Activated naive CD4-positive, alpha-beta T cell treated with anti-CD3 and anti-CD28 coated beads, Interleukin-2, amount 50 U/mL, for 72 hours (primary cell): ENCODE data around the gene PTPN3. TPM values are rescaled to one million over a fixed set of nuclear protein-coding genes. Genes with fewer than 3 reads are reported as not detected.

Experiments used
- ATAC-seq, 2 donors: fragments of 150-1000 bp; cut with Tn5 transposase; 2 replicates each; pipeline ENCODE4 v1.10.0; 2021; ENCODE audit warnings: mild to moderate bottlenecking in 2 of 2, moderate library complexity in 2 of 2
- DNase-seq, 2 donors: peaks; one replicate each; pipeline ENCODE4 v3.0.0; 2021 to 2022; ENCODE audit warnings: low spot score in 2 of 2
- H3K27ac Mint-ChIP-seq, 2 donors: one replicate each; pipeline ENCODE4 v1.8.0; 2022; ENCODE audit warnings: mild to moderate bottlenecking in 2 of 2, mixed read lengths in 2 of 2
- H3K36me3 Mint-ChIP-seq, 2 donors: one replicate each; pipeline ENCODE4 v1.8.0; 2022; ENCODE audit warnings: mixed read lengths in 2 of 2
- H3K9me3 Mint-ChIP-seq, 2 donors: one replicate each; pipeline ENCODE4 v1.8.0; 2022; ENCODE audit warnings: mixed read lengths in 2 of 2
- total RNA-seq, 2 donors: library from RNA; stranded (reverse); gene quantifications; one replicate each; pipeline ENCODE4 v1.2.3, GENCODE V29; 2022

Gene PTPN3
- total RNA-seq, 2 donors from 2014 or later: 0.80 to 0.99 TPM

- H3K36me3 Mint-ChIP-seq: no peaks in the 10 kb centered on the region
- H3K27ac Mint-ChIP-seq: no peak overlapping the region
- DNase-seq (no peak), ATAC-seq (no peak)
- no peaks in the 10 kb centered on the region for H3K9me3 Mint-ChIP-seq
These were observed 48.9 kb downstream of the PTPN3 start for GRCh38 chr9:109449036-109449798.

GRCh38 chr9:109448223-109448622 lies 49.9 kb downstream of the PTPN3 start:
- DNase-seq (no peak), ATAC-seq (peak in 1 of 2 donors; percentile 54)
- Mint-ChIP-seq H3K9me3 (no peaks in the 10 kb centered on the region), H3K27ac (no peak overlapping the region), H3K36me3 (no peaks in the 10 kb centered on the region)

GRCh38 chr9:109447329-109448076 lies 50.6 kb downstream of the PTPN3 start:
- ATAC-seq (peak; percentile 65 to 82), DNase-seq (no peak)
- H3K36me3 Mint-ChIP-seq: no peaks in the 10 kb centered on the region
- H3K9me3 Mint-ChIP-seq: no peaks in the 10 kb centered on the region
- H3K27ac Mint-ChIP-seq: peak overlapping the region in 1 of 2 donors; percentile 58

GRCh38 chr9:109444771-109445320 lies 53.3 kb downstream of the PTPN3 start:
- DNase-seq (no peak), ATAC-seq (no peak)
- no peaks in the 10 kb centered on the region for H3K36me3 Mint-ChIP-seq
- H3K9me3 Mint-ChIP-seq: no peaks in the 10 kb centered on the region
- H3K27ac Mint-ChIP-seq: no peak overlapping the region

GRCh38 chr9:109442716-109443115 lies 55.4 kb downstream of the PTPN3 start:
- ATAC-seq (no peak), DNase-seq (no peak)
- H3K36me3 Mint-ChIP-seq: no peaks in the 10 kb centered on the region
- H3K27ac Mint-ChIP-seq: no peak overlapping the region
- H3K9me3 Mint-ChIP-seq: no peaks in the 10 kb centered on the region

GRCh38 chr9:109441296-109441695 lies 56.8 kb downstream of the PTPN3 start:
- no peak for ATAC-seq
- Mint-ChIP-seq H3K9me3 (no peaks in the 10 kb centered on the region), H3K36me3 (no peaks in the 10 kb centered on the region), H3K27ac (no peak overlapping the region)
- no peak for DNase-seq

GRCh38 chr9:109440797-109441287 lies 57.3 kb downstream of the PTPN3 start:
- ATAC-seq: peak; percentile 86 to 98
- Mint-ChIP-seq H3K9me3 (no peaks in the 10 kb centered on the region), H3K27ac (peak overlapping the region in 1 of 2 donors; percentile 38), H3K36me3 (no peaks in the 10 kb centered on the region)
- peak in 1 of 2 donors; percentile 60 for DNase-seq

GRCh38 chr9:109440117-109440515 lies 58.0 kb downstream of the PTPN3 start:
- peak in 1 of 2 donors; percentile 51 for ATAC-seq
- H3K27ac Mint-ChIP-seq: peak overlapping the region; percentile 29 to 38
- no peak for DNase-seq
- no peaks in the 10 kb centered on the region for H3K9me3 Mint-ChIP-seq
- no peaks in the 10 kb centered on the region for H3K36me3 Mint-ChIP-seq

GRCh38 chr9:109439378-109440116 lies 58.6 kb downstream of the PTPN3 start:
- Mint-ChIP-seq H3K9me3 (no peaks in the 10 kb centered on the region), H3K27ac (peak overlapping the region; percentile 29 to 38), H3K36me3 (no peaks in the 10 kb centered on the region)
- ATAC-seq (no peak), DNase-seq (no peak)

- Mint-ChIP-seq H3K36me3 (no peaks in the 10 kb centered on the region), H3K9me3 (no peaks in the 10 kb centered on the region), H3K27ac (no peak overlapping the region)
- no peak for ATAC-seq
- no peak for DNase-seq
These were observed 60.8 kb downstream of the PTPN3 start for GRCh38 chr9:109437286-109437685.

- ATAC-seq (no peak), DNase-seq (no peak)
- H3K36me3 Mint-ChIP-seq: no peaks in the 10 kb centered on the region
- H3K9me3 Mint-ChIP-seq: no peaks in the 10 kb centered on the region
- H3K27ac Mint-ChIP-seq: no peak overlapping the region
These were observed 62.0 kb downstream of the PTPN3 start for GRCh38 chr9:109436071-109436470.

GRCh38 chr9:109433476-109433875 lies 64.6 kb downstream of the PTPN3 start:
- no peaks in the 10 kb centered on the region for H3K9me3 Mint-ChIP-seq
- DNase-seq: no peak
- no peak overlapping the region for H3K27ac Mint-ChIP-seq

GRCh38 chr9:109430231-109430630 lies 67.9 kb downstream of the PTPN3 start:
- DNase-seq: no peak
- no peaks in the 10 kb centered on the region for H3K9me3 Mint-ChIP-seq
- no peaks in the 10 kb centered on the region for H3K36me3 Mint-ChIP-seq

More at GRCh38 chr9:109433476-109433875, 64.6 kb downstream of the PTPN3 start:
- no peak for ATAC-seq
- no peaks in the 10 kb centered on the region for H3K36me3 Mint-ChIP-seq

GRCh38 chr9:109428854-109429253 lies 69.3 kb downstream of the PTPN3 start:
- DNase-seq: no peak
- no peaks in the 10 kb centered on the region for H3K9me3 Mint-ChIP-seq
- H3K36me3 Mint-ChIP-seq: no peaks in the 10 kb centered on the region
- no peak for ATAC-seq
- H3K27ac Mint-ChIP-seq: no peak overlapping the region

More at GRCh38 chr9:109430231-109430630, 67.9 kb downstream of the PTPN3 start:
- no peak overlapping the region for H3K27ac Mint-ChIP-seq
- no peak for ATAC-seq

GRCh38 chr9:109427886-109428285 lies 70.2 kb downstream of the PTPN3 start:
- Mint-ChIP-seq H3K27ac (no peak overlapping the region), H3K9me3 (no peaks in the 10 kb centered on the region), H3K36me3 (no peaks in the 10 kb centered on the region)
- ATAC-seq (no peak), DNase-seq (no peak)

GRCh38 chr9:109426626-109427402 lies 71.3 kb downstream of the PTPN3 start:
- H3K36me3 Mint-ChIP-seq: no peaks in the 10 kb centered on the region
- H3K27ac Mint-ChIP-seq: no peak overlapping the region
- DNase-seq: no peak
- no peak for ATAC-seq
- H3K9me3 Mint-ChIP-seq: no peaks in the 10 kb centered on the region
